Astrocyte of the cerebellum (primary cell): ENCODE results near the gene FNDC11.
"Not testable (repeated sequence)": the region's sequence is repeated elsewhere in the genome, so short reads cannot be mapped to it uniquely, and the experiment has no call there.

Experiments
- DNase-seq: peaks from one replicate; pipeline ENCODE4 v3.0.0-alpha.2; 2011; ENCODE audit warnings: low read depth
- H3K4me3 ChIP-seq: 2 replicates; pipeline ENCODE4 v1.5.1; 2011; ENCODE audit warnings: mild to moderate bottlenecking, low read depth, low read length, moderate library complexity
- in situ Hi-C: cut with HindIII; loops from 2 replicates; pipeline ENCODE4 v1.10.0; 2017; ENCODE audit warnings: low sequenced_read_pairs
- TF ChIP-seq, protein P1 (sequence below): IDR thresholded peaks from 2 replicates; pipeline ENCODE4 v1.5.1; 2012; ENCODE audit warnings: low read length, low read depth, moderate library complexity, mild to moderate bottlenecking; ENCODE audit errors: missing control alignments

Gene FNDC11

DNA sequence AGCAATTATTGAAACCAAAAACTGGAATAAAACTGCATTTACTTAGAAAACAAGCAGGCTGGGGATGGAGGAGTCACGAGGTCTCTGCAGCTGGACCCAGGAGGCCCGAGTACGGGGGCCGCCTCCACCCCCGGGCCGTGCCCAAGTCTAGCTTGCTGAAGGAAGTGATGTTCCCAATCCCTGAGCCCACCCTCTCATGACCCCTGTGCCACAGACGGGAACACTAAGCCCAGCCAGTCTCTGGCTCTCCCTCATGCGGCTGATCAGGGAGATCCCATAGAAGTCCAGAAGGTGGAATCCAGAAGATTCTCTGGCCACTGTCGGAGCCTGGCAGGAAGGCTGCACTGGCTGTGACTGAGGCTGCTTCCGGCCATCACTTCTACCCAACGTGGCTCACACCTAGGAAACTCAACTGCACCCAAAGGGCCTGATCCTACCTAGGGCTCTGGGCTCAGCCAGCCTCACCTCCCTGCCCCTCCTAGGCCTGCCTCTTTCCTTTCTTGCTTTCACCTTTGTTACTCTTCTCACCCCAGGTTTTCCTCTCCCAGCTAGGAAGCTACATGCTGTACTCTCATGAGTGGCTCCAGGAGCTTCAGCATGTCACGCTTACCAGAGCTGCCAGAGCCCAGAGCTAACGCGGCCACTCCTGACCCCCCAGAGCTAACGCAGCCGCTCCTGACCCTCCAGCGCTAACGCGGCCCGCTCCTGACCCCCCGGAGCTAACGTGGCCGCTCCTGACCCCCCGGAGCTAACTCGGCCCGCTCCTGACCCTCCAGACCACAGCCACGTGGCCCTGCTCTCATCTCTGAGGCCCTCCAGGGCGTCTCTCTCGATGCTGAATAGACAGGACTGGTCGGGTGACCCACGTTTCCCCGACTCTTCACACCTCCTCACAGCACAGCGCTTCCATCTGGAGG, 44.8 kb downstream of the FNDC11 start:
- TF ChIP-seq, protein P1, sequence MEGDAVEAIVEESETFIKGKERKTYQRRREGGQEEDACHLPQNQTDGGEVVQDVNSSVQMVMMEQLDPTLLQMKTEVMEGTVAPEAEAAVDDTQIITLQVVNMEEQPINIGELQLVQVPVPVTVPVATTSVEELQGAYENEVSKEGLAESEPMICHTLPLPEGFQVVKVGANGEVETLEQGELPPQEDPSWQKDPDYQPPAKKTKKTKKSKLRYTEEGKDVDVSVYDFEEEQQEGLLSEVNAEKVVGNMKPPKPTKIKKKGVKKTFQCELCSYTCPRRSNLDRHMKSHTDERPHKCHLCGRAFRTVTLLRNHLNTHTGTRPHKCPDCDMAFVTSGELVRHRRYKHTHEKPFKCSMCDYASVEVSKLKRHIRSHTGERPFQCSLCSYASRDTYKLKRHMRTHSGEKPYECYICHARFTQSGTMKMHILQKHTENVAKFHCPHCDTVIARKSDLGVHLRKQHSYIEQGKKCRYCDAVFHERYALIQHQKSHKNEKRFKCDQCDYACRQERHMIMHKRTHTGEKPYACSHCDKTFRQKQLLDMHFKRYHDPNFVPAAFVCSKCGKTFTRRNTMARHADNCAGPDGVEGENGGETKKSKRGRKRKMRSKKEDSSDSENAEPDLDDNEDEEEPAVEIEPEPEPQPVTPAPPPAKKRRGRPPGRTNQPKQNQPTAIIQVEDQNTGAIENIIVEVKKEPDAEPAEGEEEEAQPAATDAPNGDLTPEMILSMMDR = no peak
- in situ Hi-C loops = no loop called here
- DNase-seq = no peak
- no peak overlapping the region for H3K4me3 ChIP-seq

GRCh38 chr20:63599396-63600050, 45.6 kb downstream of the FNDC11 start:
- in situ Hi-C loops = no loop called here
- TF ChIP-seq, protein P1 = no peak
- no peak overlapping the region for H3K4me3 ChIP-seq

DNA sequence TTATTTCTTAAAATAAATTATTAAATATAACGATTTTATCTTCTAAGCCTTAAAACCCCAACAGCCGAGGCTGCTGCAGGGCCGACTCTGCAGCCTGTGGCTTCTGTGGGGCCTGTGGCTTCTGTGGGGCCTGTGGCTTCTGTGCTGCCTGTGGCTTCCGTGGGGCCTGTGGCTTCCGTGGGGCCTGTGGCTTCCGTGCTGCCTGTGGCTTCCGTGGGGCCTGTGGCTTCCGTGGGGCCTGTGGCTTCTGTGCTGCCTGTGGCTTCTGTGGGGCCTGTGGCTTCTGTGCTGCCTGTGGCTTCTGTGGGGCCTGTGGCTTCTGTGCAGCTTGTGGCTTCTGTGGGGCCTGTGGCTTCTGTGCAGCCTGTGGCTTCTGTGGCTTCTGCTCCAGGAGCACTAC, 47.7 kb downstream of the FNDC11 start:
- DNase-seq, H3K4me3 ChIP-seq, in situ Hi-C loops: not testable (repeated sequence)

More at GRCh38 chr20:63599396-63600050, 45.6 kb downstream of the FNDC11 start:
- no peak for DNase-seq

GRCh38 chr20:63602321-63602720, 48.4 kb downstream of the FNDC11 start:
- TF ChIP-seq, protein P1 = no peak
- no peak overlapping the region for H3K4me3 ChIP-seq
- in situ Hi-C loops = no loop called here
- DNase-seq = no peak
